CD1c-positive myeloid dendritic cell (primary cell): ENCODE results near the gene TSHZ1.
"Not testable (repeated sequence)": the region's sequence is repeated elsewhere in the genome, so short reads cannot be mapped to it uniquely, and the experiment has no call there.

Source experiments
- DNase-seq: peaks from one replicate; pipeline ENCODE4 v3.0.0-alpha.2; 2016; ENCODE audit errors: extremely low spot score

TSHZ1 gene

GRCh38 chr18:75307530-75307929, 96.9 kb downstream of the TSHZ1 start:
- peak; percentile 89 for DNase-seq

GRCh38 chr18:75309564-75309963, 99.0 kb downstream of the TSHZ1 start:
- DNase-seq, result no peak

GRCh38 chr18:75314117-75314516, 103.5 kb downstream of the TSHZ1 start:
- DNase-seq, result no peak

- DNase-seq, result no peak
Observed at GRCh38 chr18:75314606-75315005, 104.0 kb downstream of the TSHZ1 start.

GRCh38 chr18:75316223-75316622, 105.6 kb downstream of the TSHZ1 start:
- DNase-seq, result no peak

- no peak for DNase-seq
Observed at GRCh38 chr18:75316826-75317225, 106.2 kb downstream of the TSHZ1 start.

GRCh38 chr18:75317300-75317699, 106.7 kb downstream of the TSHZ1 start:
- DNase-seq, result no peak

- no peak for DNase-seq
Observed at GRCh38 chr18:75317703-75318102, 107.1 kb downstream of the TSHZ1 start.

GRCh38 chr18:75319905-75320304, 109.3 kb downstream of the TSHZ1 start:
- DNase-seq, result no peak

- no peak for DNase-seq
Observed at GRCh38 chr18:75320506-75320905, 109.9 kb downstream of the TSHZ1 start.

- DNase-seq, result no peak
Observed at GRCh38 chr18:75321431-75321830, 110.8 kb downstream of the TSHZ1 start.

- no peak for DNase-seq
Observed at GRCh38 chr18:75322206-75322605, 111.6 kb downstream of the TSHZ1 start.

- DNase-seq, result no peak
Observed at GRCh38 chr18:75323821-75324585, 113.4 kb downstream of the TSHZ1 start.

GRCh38 chr18:75324686-75325257, 114.2 kb downstream of the TSHZ1 start:
- no peak for DNase-seq

GRCh38 chr18:75329753-75330152, 119.2 kb downstream of the TSHZ1 start:
- DNase-seq, result not testable (repeated sequence)

- no peak for DNase-seq
Observed at GRCh38 chr18:75330308-75330707, 119.7 kb downstream of the TSHZ1 start.

- no peak for DNase-seq
Observed at GRCh38 chr18:75334869-75335268, 124.3 kb downstream of the TSHZ1 start.

- DNase-seq, result no peak
Observed at GRCh38 chr18:75335511-75335910, 124.9 kb downstream of the TSHZ1 start.

- no peak for DNase-seq
Observed at GRCh38 chr18:75336767-75337166, 126.2 kb downstream of the TSHZ1 start.

GRCh38 chr18:75337348-75337747, 126.8 kb downstream of the TSHZ1 start:
- DNase-seq, result no peak

GRCh38 chr18:75338631-75339030, 128.0 kb downstream of the TSHZ1 start:
- DNase-seq, result no peak
